DMS114 treated with DMSO at 0.1 percent for 48 hours (cell line): ENCODE results near the gene AIP.
A peak's percentile ranks its signal among the peaks of the same experiment; 100 is the strongest.

Source experiments
- DNase-seq: peaks from one replicate; lab custom pipeline; 2025; ENCODE audit not compliant: unreplicated experiment; lab: John Stamatoyannopoulos, UW

AIP gene

DNA sequence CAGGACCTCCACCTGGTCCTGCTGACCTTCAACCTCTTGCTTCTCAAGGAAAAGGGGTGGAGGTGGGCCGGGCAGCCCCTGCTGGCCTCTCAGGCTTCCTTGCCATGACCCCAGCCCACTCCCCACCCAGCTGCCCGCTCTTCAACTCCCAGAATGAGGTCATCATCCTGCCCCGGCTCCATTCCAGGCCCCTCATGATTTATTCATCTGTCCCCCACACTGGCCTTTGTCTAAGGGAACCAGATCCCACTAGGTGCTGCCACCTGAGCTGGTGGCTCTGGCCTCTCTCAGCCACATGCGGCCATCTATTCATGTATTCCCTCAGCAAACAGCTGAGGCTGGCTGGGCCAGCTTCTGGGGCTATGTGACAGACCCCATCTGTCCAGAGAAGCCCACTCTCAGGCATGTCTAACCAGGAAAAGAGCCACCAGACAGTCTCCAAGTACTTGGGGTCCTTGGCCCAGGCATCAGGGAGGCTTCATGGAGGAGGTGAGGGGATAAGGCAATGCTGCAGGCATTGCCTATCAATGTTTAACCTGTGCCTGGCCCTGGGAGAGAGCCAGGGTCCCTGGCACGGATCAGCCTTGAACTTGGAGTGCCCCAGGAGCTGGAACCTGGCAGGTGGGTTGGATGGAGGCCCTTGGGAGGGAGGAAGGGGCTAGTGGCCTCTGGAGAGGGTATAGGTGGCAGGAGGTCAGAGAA, 42.6 kb downstream of the AIP start:
- DNase-seq: no peak

DNA sequence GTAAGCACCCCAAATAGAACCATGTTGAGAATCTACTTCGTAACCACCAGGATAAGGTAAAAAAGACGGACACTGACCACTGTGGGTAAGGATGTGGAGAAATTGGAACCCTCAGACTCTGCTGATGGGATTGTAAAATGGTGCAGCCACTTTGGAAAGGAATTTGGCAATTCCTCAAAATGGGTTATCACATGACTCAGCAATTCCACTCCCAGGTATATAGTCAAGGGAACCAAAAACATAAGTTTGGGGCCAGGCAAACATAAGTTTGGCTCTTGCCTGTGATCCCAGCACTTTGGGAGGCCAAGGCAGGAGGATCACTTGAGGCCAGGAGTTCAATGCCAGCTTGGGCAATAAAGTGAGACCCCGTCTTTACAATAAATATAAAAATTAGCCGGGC, 45.5 kb downstream of the AIP start:
- no peak for DNase-seq

DNA sequence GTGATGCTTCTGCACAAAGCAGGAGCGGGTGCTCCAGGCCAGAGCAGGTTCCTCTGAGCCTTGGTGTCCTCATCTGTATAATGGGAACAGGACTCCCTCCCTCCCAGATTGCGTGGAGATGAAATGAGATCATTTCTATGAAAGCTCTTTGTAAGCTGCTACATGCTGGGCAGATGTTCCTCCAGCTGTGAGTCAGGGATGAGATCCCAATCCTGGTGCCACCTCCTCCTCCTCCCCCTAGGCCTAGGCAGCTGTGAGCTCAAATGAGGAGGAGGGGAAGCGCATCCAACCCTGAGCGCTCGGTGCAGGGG, 47.4 kb downstream of the AIP start:
- no peak for DNase-seq

DNA sequence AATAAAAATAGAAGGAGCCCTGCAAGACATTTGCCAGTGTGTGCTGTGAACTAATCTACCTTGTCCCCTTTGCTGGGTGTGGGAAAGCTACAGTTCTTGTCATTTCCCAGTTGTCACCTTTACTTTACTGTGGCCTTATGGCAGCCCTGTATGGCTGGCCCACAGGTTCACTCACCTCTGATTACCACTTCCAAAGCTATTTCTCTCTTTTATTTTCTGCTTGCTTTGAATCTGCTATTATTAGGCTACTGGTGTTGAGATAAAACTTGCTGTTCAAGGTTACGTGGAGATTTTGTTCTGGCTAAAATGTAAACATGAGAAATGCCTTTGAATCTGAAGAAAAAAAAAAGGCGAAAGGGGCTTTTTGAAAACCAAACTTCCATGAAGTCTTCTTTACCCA, 50.1 kb downstream of the AIP start:
- no peak for DNase-seq

DNA sequence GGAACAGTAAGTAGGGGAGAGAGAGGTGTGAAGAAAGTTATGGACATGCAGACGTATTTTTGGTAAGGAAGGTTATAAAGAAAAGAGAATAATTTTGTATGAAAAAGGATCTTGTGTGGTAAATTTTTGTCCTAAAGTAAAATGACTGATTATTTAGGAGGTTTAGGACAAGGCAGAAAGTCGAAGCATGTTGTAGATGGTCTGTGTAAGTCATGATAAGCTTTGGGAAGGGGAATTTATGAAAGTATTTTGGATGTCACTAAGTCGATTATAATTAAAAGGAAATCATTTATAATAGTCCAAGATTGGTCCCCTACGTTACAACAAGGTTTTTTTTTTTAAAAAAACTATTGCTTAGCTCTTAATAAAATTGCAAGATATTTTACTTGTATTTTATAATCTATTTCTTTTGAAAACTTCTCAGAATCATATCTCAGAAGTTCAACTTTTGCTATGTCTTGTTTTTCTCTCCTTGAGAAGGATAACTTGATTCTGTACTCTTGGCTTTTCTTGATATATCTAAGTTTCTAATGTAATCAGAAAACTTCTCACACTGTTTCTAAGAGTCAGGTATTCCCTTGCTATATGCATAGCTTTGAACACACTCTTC, 51.3 kb downstream of the AIP start:
- DNase-seq: peak; percentile 45

DNA sequence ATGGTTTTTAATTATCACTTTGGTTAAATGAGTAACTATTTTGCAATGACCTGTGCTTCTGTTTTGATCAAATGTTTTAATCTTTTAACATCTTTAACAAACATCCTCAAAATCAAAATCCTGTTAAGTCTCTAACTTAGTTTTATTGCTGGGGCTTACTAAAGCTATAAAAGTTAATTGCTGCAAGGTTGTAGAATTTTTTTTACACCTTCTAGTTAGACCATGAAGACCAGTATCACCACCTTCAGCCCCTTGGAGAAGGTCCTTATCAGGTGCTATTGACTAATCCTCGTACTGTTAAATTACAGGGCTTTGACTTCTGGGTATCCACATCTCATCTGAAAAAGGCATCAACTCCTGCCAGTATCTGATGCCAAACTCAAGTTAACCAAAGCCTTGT, 52.7 kb downstream of the AIP start:
- DNase-seq: no peak

DNA sequence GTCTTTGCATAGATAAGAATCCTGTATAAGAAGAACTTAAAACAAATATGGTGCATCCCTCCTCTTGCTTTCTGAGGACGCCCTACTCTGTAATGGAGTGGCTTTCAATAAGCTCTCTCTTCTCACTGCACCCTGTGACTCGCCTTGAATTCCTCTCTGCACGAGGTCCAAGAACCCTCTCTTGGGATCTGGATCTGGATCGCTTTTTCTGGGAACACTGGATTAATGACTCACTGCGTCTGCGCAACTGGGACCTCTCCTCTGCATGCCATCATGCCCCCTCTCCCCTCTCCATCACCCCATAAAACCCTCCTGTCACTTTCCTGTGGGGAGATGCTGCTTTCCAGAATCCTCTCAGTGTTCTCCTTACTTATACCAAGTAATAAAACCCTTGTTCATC, 55.5 kb downstream of the AIP start:
- no peak for DNase-seq

DNA sequence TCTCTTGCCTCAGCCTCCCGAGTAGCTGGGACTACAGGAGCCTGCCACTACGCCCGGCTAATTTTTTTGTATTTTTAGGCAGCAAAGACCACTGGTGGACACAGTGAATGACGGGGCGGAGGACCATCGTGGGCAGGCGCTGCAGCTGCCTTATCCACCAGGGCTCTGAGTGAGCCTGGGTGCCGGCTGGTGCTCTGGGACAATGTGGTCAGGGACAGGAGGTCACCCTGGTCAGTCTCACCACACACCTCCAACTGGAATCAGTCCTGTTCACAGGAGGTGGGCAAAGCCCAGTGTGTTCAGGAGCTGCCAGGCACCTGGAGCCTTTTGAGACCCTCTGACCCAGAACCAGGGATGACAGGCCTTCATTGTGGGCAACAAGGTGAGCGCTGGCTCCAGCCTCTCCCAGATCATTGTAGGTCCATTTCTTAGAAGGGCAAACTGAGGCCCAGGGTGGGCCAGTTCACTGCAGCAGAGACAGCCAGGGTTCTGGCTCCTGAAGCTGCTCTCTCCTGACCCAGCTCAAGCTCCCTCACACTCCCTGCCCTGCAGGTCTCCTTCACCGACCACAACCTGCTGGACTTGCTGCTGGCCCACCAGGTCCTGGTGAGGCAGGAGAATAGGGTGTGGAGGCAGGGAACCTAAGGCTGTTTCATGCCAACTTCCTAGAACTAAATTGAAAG, 56.1 kb downstream of the AIP start:
- DNase-seq: no peak

DNA sequence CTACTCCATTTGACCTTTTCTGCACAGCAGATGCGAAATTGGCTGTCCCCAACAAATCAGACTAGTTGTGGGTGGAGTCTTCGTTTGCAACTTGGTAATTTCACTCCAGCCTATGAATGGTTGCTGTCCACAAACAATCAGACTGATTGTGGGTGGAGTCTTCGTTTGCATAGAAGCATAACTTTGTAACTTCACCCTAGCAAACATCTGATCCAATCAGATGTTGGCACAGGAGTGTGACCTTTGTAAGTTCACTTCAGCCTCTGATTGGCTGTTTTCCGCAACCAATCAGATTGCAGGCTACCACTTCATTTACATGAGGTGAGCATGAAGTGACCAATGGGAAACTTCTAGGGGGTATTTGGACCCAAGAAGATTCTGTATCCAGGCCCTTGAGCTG, 56.7 kb downstream of the AIP start:
- DNase-seq: no peak
